HG02798 (cell line): ENCODE data around the gene LENG9.

Experiments
- ATAC-seq: cut with Tn5 transposase; IDR thresholded peaks from one replicate; pipeline ENCODE4 v1.9.1; 2021; ENCODE audit warnings: mild to moderate bottlenecking; ENCODE audit not compliant: unreplicated experiment, poor library complexity

Gene LENG9

DNA sequence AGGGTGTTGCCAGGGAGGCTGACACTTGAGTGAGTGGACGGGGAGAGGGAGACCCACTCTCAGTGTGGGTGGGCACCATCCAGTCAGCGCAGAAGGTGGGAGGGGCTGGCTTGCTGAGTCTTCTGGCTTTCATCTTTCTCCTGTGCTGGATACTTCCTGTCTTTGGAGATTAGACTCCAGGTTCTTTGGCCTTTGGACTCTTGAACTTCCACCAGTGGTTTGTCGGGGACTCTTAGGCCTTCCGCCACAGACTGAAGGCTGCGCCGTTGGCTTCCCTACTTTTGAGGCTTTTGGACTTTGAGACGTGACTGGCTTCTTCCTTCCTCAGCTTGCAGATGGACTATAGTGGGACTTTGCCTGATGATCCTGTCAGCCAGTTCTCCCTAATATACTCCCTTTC lies 18.8 kb downstream of the LENG9 start:
- no peak for ATAC-seq

- ATAC-seq: no peak
These were observed 22.9 kb downstream of the LENG9 start for GRCh38 chr19:54440641-54441040.

GRCh38 chr19:54439174-54439851 lies 24.3 kb downstream of the LENG9 start:
- no peak for ATAC-seq

GRCh38 chr19:54436628-54437252 lies 26.8 kb downstream of the LENG9 start:
- no peak for ATAC-seq

GRCh38 chr19:54436031-54436523 lies 27.5 kb downstream of the LENG9 start:
- ATAC-seq: no peak

DNA sequence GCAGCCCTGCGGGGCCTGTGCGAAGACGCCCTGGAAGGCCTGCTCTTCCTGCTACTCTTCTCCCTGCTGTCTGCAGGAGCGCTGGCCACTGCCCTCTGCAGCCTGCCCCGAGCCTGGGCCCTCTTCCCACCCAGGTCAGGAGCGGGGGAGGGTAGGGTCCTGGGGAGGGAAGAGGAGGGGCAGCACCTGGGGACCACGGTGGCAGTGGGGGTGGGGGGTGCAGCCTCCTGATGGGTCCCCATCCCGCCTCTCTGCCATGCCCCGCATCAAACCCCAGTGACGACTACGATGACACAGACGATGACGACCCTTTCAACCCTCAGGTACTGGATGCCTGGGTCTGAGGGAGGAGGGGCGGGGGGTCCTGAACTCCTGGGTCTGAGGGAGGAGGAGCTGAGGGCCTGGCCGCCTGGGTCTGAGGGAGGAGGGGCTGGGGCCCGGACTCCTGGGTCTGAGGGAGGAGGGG lies 28.0 kb downstream of the LENG9 start:
- ATAC-seq: no peak

DNA sequence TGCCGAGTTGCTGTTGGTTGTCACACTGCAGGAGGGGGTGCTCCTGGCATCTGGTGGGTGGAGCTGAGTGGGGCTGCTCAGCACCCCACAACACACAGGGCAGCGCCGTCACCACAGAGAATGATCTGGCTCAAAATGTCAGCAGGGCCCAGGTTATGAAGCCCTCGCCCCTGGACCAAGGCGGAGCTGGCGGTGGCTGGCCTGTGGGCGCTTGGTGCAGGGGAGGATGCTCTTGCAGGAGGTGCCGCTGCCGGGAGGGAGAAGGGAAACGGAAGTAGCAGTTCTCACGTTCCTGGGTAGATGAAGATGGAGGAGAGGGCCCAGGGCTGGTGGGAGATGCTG lies 28.7 kb downstream of the LENG9 start:
- ATAC-seq: no peak

GRCh38 chr19:54434112-54434872 lies 29.3 kb downstream of the LENG9 start:
- ATAC-seq: no peak

GRCh38 chr19:54433697-54434096 lies 29.9 kb downstream of the LENG9 start:
- ATAC-seq: no peak

- ATAC-seq: no peak
These were observed 31.3 kb downstream of the LENG9 start for GRCh38 chr19:54432144-54432738.

- ATAC-seq: no peak
These were observed 32.2 kb downstream of the LENG9 start for GRCh38 chr19:54431255-54431838.

DNA sequence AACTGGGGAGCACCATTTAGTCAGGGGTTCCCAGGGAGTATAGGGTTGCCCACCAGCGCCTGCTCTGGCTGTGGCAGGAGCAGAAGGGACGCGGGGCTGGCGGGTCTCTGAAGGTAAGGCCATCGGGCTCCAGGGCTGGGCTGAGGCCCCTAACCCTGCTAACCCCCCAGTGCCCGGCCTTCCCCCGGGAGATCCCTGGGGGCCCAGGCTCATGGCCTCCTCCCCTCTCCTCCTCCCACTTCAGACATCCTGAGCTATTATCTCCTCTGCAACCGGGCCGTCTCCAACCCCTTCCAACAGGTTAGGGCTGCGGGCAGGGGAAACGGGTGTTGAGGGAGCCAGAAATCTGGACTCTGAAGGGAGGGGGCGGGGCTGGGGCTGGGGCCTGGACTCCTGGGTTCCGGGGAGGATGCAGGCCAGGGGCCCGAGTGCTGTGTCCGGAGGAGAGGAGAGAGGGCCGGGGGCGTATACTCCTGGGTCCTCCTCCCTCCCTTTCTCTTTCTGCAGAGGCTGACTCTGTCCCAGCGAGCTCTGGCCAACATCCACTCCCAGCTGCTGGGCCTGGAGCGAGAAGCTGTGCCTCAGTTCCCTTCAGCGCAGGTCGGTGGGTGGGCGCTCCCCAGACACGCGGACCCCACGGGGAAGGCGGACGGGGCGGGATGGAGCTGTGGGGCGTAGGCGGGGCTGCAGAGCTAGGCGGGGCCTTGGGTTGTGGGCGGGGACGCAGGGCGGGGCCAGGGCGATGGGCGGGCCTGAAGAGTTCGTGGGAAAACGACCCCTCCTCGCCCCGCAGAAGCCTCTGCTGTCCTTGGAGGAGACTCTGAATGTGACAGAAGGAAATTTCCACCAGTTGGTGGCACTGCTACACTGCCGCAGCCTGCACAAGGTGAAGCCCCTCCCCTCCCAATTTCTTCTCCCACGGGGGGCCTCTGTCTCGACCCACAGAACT lies 33.0 kb downstream of the LENG9 start:
- no peak for ATAC-seq

DNA sequence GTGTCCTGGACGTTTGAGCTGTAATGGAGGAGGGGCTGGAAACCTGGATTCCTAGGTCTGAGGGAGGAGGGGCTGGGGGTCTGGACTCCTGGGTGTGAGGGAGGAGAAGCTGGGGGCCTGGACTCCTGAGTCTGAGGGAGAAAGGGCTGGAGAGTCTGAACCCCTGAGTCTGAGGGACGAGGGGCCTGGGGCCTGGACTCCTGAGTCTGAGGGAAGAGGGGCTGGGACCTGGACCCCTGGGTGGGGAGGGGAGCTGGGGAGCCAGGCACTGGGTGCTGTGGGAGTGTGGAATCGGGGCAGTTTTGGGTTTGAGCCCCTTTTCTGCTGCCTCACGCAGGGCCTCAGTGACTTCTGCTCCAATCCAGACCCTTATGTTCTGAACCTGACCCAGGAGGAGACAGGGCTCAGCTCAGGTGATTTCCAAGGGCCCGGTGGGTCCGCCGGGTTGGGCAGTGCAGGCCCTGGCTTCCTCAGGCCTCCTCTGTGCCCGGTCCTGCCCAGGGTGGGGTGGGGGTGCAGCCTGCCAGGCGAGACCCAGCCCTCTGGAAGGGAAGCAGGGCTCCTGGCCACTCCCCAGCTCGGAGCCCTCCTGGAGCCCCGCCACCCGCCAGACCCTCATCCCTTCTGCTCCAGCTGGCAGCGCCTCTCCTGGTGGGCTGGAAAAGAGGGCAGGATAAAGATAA lies 33.9 kb downstream of the LENG9 start:
- ATAC-seq: no peak

DNA sequence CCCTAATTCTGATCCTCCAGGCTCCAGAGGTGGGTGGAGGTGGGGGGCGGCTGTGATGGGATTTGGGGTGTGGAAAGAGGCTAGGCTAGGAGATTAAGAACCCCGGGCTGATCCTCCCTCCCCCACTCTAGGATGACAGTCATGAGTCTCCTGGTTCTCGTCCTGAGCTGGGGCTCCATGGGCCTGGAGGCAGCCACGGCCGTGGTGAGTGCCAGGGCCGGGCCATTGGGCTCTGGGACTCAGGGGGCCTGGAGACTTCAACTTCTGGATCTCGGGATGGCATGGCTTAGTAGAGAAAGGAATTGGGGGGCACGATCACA lies 34.4 kb downstream of the LENG9 start:
- no peak for ATAC-seq

GRCh38 chr19:54428323-54429175 lies 35.0 kb downstream of the LENG9 start:
- no peak for ATAC-seq

- no peak for ATAC-seq
These were observed 36.0 kb downstream of the LENG9 start for GRCh38 chr19:54427586-54427985.

DNA sequence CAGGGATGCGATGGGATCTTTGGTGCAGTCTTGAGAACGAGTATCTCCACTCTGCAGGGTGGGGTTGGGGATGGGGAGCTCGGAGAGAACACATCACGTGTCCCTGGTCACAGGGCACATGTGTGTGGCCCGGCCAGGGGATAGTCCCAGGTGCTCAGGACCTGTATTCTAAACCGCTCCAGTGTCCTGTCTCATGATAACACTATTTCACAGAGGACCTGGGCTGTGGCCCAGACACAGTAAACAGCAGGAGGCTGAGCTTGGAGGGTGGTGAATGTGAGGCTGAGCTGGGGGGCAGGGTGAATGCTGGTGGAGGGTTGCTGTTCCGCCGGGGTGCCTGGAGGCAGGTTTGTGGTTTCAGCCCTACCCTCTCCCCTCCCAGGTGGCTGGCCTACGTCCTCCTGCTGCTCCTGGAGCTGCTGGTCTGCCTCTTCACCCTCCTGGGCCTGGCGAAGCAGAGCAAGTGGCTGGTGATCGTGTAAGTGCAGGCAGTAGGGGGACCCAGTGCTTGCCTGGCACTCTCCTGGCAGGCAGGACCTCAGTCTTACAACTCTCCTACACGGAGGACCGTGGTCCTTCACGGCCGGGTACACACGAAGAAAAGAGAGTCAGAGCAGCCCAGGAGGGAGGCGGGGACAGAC lies 37.2 kb downstream of the LENG9 start:
- ATAC-seq: no peak

GRCh38 chr19:54425382-54425723 lies 38.2 kb downstream of the LENG9 start:
- no peak for ATAC-seq
